Activated CD8-positive, alpha-beta memory T cell treated with anti-CD3 and anti-CD28 coated beads for 4 hours (primary cell): ENCODE results near the gene NIT1.
A peak's percentile ranks its signal among the peaks of the same experiment; 100 is the strongest.

Experiments used
- DNase-seq, 2 donors: peaks; one replicate each; pipeline ENCODE4 v3.0.0-alpha.2; 2020; ENCODE audit warnings: low read depth in 2 of 2

Gene NIT1

GRCh38 chr1:161117759-161118581, at the start of gene NIT1, which contains the start of gene PFDN2:
Gene NIT1 (plus strand): TSS chr1:161118105. CDS start chr1:161118177, 72 bp downstream.
Gene PFDN2 (minus strand): TSS chr1:161118037. CDS start chr1:161118026, 11 bp downstream.
- peak; percentile 60 to 72 for DNase-seq

- peak; percentile 64 to 68 for DNase-seq
Observed at GRCh38 chr1:161068306-161069234, 49.3 kb upstream of the NIT1 start.

- DNase-seq, result no peak
Observed at GRCh38 chr1:161069241-161069640, 48.7 kb upstream of the NIT1 start.

- DNase-seq, result peak; percentile 63 to 76
Observed at GRCh38 chr1:161069731-161070270, 48.1 kb upstream of the NIT1 start, which contains the start of gene ARHGAP30. Gene ARHGAP30 (minus strand): TSS chr1:161069891. CDS start chr1:161069624, 267 bp downstream.

- DNase-seq, result no peak
Observed at GRCh38 chr1:161070761-161071160, 47.1 kb upstream of the NIT1 start.

GRCh38 chr1:161071886-161072371, 46.0 kb upstream of the NIT1 start:
- peak in 1 of 2 donors; percentile 23 for DNase-seq

GRCh38 chr1:161072751-161073449, 45.0 kb upstream of the NIT1 start:
- no peak for DNase-seq

GRCh38 chr1:161073474-161074121, 44.3 kb upstream of the NIT1 start:
- DNase-seq, result no peak

- no peak for DNase-seq
Observed at GRCh38 chr1:161074676-161075368, 43.1 kb upstream of the NIT1 start.

- no peak for DNase-seq
Observed at GRCh38 chr1:161076410-161076809, 41.5 kb upstream of the NIT1 start.

- no peak for DNase-seq
Observed at GRCh38 chr1:161077426-161077825, 40.5 kb upstream of the NIT1 start.

GRCh38 chr1:161079436-161080110, 38.3 kb upstream of the NIT1 start:
- no peak for DNase-seq

GRCh38 chr1:161080441-161081405, 37.2 kb upstream of the NIT1 start:
- DNase-seq, result no peak

- no peak for DNase-seq
Observed at GRCh38 chr1:161081519-161081918, 36.4 kb upstream of the NIT1 start.

- DNase-seq, result no peak
Observed at GRCh38 chr1:161082483-161082882, 35.4 kb upstream of the NIT1 start.

GRCh38 chr1:161082996-161083747, 34.7 kb upstream of the NIT1 start:
- DNase-seq, result no peak

GRCh38 chr1:161083748-161084596, 33.9 kb upstream of the NIT1 start:
- DNase-seq, result no peak
